Activated T-cell treated with anti-CD3 and anti-CD28 coated beads for 48 hours (primary cell): ENCODE results near the gene ST6GAL1.
"Not testable (repeated sequence)": the region's sequence is repeated elsewhere in the genome, so short reads cannot be mapped to it uniquely, and the experiment has no call there.

ENCODE experiments used
- DNase-seq: peaks from one replicate; pipeline ENCODE4 v3.0.0-alpha.2; 2020; ENCODE audit warnings: low read depth

ST6GAL1 gene

DNA sequence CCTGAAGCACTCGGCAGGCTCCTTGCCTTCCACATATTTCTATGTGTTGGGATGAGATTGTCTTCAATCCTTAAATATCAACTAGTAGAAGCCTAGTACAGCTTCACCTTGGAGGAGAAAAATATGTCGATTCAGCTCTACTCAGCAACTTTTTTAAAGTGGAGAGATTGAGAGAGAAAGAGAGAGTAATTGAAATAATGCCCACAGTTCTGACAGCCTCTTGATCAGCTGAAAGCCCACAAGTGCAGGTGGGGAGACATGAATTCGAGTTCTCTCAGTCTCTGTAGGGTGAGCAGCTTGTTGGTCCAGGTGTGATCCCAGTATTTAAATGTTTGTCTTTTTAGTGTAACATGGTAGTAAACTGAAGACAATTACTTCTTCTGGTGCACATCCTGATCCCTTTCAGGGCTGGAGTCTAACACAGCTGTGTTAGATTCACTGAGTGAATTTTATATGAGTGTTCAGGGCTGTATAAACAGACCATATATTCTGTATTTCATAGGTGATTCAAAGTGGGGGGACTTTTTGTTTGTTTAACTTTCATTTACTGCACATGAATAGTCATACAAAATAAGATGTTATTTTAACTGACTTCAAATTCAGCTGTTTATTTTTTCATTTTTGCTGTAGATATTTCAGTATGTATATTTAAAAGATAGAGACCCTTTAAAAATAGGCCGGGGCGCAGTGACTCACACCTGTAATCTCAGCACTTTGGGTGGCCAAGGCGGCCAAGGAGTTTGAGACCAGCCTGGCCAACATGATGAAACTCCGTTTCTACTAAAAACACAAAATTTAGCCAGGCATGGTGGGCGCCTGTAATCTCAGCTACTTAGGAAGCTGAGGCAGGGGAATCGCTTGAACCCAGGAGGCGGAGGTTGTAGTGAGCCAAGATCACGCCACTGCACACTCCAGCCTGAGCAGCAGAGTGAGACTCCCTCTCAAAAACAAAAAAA, 64.0 kb downstream of the ST6GAL1 start:
- no peak for DNase-seq

DNA sequence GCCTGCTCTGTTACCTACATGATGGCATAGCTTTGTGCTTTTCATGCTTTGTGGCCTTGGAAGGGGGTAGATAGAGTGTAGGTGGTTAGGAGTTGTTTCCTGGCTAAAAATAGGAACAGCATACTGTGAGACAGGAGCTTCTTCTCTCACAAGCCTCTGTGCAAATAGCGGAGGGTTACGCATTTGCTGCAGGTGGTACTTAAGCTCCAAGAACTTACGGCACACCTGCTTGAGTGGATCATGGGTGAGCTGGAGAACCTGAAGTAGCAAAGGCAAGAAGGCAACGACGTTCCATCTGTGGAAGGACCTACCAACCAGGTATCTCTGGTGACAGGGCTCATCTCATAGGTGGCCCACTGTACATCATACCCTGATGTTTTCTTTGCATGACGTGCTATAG, 66.0 kb downstream of the ST6GAL1 start:
- no peak for DNase-seq

DNA sequence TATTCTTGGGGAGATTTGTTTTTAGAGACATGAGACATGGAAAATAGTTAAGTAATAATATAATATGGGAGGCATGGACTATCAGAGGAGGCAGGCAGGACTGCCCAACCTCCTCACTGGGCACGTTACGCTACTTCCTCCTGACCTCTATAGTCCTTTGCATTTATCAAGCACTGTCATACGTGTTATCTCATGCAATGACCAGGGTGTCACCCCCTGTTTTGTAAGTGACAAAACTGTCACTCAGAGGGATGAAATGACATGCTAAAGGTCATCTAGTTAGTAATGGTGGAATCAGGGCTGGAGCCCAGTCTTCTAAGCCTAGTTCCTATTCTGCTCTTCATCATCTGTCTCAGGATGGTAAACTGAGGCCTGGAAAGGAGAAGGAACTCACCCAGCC, 66.7 kb downstream of the ST6GAL1 start:
- no peak for DNase-seq

DNA sequence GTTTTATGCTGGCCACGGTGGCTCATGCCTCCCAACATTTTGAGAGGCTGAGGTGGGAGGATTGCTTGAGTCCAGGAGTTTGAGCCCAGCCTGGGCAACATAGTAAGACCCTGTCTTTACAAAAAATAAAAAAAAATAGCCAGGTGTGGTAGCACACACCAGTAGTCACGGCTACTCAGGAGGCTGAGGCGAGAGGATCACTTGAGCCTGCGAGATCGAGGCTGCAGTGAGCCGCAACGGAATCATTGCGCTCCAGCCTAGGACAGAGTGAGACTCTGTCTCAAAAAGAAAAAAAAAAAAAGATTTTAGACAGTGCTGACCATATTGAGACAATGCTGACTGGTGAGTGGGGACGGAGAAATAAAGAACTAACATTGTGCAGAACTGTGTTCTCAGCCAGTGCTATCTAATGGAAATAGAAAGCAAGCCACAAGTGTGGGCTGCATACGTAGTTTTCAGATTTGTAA, 67.2 kb downstream of the ST6GAL1 start:
- no peak for DNase-seq

DNA sequence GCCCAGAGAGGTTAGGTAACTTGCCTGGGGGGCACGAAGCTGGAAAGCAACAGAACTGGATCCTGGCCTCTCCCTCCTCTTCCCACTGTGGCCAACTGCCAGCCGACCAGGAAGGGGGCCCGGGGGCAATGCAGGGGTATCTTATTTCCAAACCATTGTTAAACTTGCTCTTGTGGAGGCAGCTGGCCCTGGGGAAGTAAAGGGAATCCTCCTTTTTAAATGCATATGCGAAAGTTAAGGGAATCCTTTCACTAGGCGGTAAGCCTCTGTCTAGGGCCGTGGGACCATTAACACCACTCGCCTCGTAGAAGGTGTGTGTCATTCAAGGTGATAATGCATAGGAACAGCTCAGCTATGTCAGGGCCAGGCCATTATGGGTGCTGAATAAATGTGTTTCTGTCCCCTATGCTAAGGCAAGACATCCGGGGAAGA, 68.6 kb downstream of the ST6GAL1 start:
- no peak for DNase-seq

DNA sequence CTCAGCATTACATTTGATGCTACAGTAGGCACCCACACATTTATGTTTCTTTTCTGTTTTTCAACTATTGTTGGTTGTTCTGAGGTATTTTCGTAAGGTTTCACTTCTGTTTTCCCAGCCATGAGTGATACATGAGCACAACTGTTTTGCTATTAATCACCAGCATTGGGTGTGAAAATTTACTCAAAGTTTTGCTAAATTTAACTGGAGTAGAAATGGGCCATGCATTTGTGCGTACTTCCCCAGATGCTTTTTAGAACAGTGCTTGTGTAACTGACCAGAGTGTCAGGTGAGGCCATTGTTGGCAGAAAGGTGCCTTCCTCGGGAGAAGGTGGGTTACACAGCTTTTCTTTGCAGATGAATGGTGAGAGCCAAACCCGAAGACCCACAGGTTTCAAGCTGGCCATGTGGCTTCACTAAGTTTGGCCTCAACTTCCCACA, 70.4 kb downstream of the ST6GAL1 start:
- no peak for DNase-seq

DNA sequence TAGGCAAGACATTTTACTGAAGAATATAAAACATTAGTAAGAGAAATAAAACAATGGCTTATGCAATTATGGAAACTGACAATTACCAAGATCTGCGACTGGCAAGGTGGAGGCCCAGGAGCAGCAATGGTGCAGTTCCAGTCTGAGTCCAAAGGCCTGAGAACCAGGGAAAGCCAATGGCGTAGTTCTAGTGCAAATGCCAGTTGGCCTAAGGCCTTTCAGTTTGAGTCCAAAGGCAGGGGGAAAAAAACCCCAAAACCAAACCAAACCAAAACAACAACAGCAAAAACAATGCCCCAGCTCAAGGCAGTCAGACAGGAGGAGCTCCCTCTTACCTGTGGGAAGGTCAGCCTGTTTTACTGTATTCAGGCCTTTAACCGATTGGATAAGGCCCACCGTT, 72.6 kb downstream of the ST6GAL1 start:
- DNase-seq: no peak

DNA sequence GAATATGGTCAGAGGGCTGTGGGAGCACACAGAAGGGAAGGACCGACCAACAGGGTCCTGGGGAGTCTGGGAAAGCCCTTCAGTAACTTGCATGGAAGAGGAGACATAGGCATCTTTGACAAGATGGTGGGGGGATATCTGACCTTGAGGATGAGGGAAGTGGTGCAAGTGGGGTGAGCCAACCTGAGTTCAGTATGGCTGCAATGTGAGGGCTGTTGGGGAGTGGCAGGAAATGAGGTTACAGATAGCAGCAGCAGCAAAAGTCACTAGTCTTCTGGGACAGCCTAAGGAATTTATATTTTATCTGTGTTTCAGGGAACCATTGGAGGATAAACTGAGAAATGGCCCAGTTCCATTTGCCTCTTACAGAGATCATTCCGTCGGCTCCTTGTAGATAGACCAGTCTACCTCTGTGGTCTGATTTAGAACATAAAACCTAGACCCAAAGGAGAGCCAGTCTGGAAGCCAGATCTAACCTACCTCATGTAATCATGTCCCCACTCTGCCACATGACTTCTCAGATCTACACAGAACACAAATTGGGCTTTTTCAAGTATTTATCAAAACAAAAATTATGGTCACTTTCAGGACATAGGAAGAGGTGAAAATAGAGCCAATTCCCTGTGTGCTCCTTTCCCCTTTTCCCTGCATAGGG, 75.6 kb downstream of the ST6GAL1 start:
- no peak for DNase-seq

DNA sequence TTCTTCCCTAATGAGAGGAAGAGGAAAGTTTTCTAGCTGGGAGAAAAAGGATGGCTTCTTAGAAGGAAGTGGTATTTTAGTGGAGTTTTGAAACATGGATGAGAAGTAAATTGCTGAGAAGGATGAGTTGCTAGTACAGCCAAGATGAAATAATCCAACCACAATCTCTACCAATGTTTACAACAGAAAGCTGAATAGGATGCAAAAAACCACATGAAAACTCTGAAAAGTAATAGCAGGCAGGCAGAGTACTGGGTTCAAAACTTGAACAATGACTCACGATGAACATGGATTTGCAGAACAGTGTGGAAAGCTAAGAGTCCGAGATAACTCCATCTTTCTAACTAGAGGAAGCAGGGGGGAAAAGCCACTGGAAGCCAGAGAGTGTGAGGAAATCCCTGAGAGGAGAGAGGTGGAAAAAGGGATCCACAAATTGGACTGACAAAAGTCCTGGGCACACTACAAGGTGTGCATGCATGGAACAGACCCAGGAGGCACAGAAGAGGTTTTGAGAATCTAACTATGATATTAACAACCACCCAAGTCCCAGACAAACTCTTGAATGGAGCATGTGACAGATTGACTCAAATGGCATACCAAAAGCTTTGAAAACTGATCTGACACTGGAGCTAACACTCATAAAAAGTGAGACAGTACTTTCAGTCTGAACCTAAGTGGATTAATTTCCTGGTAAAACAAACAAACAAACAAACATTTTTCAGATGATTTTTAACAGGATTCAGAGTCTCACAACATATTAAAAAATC, 76.7 kb downstream of the ST6GAL1 start:
- DNase-seq: no peak

DNA sequence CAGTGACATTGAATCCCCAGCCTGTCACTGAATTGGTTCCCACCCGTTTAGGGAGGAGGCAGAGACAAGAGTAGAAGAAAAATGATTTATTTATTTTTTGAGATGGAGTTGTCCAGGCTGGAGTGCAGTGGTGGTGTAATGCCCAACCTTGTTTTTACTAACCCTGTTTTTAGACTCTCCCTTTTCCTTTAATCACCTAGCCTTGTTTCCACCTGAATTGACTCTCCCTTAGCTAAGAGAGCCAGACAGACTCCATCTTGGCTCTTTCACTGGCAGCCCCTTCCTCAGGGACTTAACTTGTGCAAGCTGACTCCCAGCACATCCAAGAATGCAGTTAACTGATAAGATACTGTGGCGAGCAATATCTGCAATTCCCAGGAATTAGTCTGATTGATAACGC, 80.1 kb downstream of the ST6GAL1 start:
- not testable (repeated sequence) for DNase-seq

DNA sequence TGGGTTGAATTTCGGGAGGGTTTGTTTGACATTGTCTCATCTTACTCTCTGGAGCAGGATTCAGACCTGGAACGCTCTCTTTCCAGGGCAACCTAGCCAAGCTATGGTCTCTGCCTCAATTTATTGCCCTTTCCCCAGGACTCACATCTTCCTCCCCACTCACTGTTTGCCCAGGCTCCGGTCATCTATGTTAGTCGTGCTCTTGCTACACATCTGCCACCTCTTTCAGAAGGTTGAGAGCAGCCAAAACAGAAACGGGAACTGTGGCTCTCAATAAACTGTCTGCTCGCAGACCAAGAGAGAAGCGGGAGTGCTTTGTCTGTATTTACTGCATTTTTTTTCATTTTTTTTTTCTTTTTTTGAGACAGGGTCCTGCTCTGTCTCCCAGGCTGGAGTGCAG, 81.6 kb downstream of the ST6GAL1 start:
- DNase-seq: no peak

DNA sequence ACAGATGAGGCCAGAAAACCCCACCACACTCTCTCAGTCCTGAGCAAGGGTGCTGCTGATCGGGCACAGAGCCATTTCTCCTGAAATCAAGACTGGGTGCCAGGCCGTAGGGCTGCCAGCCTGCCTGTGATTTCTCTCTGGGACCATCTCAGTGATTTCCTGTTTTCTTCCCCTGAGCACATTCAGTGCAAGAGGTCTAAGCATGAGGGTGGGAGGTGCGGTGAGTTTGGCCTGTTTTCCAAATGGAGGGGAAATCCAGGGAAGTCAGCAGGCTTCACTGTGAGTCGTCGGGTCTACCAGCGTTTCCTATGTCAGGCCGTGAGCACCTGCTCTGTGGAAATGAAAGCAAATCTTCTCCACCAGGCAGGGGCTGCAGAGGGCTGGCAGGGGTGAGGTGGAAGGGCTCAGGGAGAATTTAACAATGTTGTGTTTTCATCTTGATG, 82.3 kb downstream of the ST6GAL1 start:
- no peak for DNase-seq

DNA sequence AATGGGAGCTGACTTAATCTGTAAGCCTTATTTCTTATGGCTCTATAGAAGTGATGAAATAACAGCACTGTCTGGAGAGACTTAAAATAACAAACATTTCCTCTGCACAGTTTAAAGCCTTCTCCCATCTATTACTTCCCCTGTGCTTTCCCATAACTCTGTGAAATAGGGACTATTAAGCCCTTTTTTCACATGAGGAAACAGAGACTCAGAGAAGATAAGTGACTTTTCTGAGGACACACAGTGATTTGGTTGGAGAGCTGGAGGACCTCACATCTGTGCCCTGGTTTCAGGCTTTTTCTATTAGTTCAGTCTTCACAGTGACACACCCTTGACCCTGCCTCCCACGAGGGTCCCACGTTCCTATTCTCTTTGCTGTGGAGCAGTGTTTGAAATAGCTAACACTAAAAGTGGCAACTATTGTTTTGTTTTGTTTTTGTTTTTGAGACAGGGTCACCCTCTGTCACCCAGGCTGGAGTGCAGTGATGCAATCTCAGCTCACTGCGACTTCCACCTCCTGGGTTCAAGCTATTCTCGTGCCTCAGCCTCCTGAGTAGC, 82.9 kb downstream of the ST6GAL1 start:
- no peak for DNase-seq

DNA sequence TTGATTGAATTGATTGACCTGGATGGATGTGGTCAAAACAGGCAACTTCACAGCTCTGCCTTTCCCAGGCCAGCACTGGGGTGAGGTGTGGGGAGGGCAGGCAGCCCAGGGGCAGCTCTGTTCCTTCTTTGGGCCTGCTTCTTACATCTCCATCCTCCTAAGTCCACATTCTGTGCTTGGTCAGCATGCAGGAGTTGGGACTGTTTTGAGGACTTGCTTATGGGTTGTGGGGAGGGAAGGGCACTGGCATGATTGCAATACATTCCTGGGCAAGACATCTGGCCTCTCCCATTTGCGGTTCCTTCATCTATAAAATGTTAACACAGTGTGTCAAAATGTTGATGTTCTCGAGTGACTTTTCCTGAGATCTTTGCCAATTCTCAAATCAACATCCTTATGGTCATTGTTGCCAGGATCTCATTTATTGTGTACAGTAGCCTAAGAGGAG, 84.1 kb downstream of the ST6GAL1 start:
- DNase-seq: no peak

DNA sequence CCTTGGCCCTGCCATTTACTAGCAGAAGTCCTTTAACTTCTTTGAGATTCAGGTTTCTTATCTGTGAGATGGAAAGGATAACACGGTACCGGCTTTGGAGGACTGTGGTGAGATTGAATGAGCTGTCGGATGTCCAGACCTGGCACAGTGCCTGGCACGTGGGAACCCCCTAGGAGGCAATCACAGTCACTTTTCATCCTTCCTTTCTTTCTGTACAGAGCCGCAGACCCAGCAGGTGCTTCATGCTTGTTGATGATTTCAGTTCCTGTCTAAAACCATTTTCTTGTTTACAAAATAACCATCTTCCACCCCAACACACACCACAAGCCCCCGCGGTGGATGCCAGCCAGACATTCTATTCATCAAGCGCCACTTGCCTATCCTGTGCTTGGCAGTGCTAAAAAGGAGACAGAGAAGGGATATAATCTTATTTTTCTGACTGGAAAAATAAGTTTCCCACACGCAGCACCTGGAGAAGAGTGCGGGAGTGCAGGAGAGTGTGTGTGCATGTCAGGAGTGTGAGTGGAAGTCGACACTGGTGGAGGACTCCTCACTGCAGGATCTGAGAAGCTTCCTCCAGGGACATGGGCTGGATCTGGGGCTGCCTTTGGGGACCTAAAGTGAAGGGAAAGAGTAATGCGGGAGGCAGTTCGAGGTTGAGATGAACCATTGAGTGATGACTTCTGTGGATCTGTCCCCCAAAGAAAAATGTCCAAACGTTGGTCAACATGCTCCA, 85.7 kb downstream of the ST6GAL1 start:
- no peak for DNase-seq

DNA sequence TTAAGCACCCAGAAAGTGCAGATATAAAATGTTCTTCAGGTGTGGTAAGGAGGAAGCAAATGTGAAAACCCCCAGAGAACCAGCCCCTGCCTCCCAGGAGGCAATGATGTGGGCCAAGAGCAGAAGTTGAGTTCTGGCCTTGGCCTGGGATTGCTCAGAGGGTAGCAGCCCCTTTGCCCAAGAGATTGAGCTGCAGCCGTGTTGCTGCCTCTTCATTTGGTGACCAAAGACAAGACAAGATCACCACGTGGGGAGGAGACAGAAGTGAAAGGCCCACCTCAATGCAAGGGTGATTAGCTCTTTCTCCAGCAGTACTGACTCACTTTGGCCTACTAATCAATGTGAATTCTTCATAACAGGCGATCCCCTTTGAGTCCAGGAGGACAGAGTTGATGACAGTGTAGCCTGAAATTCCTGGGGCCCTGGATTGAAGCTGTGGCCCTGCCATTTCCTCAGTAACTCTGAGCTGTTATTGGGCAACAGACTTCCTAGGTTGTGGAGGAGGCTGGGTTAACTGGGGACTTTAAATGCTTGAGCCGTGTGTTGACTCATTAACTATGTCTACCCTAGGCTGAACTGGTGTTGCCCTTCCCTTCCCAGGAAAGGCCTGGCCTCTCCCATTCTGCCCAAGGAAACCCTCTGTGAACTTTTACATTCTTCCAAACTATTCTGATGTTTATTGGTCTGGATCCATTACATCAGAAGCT, 86.5 kb downstream of the ST6GAL1 start:
- DNase-seq: no peak

DNA sequence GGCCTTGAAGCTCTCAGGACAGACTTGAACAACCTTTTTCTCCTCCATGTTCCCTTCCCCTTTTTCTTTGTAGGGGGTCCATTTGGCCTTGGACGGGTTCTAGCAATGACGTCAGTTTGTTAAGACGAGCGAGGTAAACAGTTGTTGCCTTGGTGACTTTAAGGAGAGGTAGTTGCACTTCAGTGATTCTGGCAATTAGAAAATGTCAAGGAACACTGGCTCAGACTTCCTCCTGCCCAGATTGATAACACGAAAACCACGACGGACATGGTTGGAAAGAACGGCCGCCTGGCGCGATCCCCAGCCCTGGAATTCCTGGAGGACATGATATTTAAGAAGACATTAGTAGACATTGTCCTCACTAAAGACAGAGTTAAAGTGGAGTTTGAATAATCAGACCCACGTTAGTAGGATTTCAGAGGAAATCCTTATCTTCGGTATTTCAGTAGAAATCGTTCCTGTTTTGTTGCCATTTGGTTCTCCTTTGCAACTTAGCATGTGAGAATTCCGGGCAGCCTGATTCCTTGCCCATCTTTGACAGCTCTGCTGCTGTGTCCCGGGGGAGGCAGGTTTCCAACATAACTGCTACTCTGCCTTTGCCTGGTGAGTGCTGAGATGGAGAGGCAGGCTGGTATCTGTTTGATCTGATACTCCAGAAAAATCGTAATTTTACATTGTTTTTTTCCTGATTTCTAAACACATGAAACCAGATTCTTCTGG, 87.3 kb downstream of the ST6GAL1 start:
- DNase-seq: no peak

DNA sequence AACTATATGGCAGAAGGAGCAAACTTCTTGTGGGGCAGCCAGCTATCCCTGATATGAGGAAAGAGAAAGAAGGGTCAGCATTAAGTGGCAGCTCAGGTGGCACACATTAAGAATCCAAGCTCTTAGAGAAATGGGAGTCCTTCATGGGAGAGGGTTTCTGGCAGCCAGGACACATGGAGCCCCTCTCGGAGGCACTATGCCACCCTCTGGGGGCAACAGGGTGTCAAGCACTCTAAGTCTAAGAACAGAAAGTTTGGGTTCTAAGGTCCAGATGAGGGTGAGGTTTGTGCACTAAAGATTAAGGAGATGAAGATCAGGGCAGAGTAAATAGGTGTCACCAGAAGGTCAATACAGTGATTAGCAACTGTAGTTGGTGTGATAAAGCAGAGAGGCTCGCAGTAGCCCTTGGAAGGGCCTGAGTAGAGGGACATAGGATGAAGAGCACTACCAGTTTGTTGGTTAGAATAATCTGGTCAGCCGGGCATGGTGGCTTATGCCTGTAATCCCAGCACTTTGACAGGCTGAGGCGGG, 89.3 kb downstream of the ST6GAL1 start:
- no peak for DNase-seq

DNA sequence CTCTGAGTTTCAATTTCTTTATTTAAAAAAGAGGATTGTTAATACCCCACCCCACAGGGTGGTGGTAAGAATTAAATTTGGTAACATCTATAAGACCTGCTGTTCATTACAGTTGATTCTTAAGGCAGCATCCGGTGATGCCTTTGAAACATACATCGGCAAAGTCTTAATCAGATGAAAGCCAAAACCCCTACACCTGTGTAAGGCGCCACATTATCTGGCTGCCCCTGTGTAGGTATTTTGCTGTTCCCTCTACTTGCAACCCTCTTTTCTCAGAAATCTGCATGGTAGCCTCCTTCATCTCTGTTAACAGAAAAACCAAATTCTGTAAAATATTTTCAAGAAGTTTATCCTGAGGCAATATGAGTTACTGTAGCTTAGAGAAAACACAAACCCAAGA, 90.0 kb downstream of the ST6GAL1 start:
- DNase-seq: no peak
